ENCODE measurements around the gene UNC13D. TPM values are rescaled to one million over a fixed set of nuclear protein-coding genes. Genes with fewer than 3 reads are reported as not detected.

UNC13D gene
- total RNA-seq, 1 donor from 2014 or later = 10.8 TPM

Other genes starting within 250 kb of the UNC13D start
- 0.13 TPM for gene SMIM5, start 211.0 kb downstream of the UNC13D start, total RNA-seq
- 26.0 TPM for gene RECQL5, start 177.2 kb downstream of the UNC13D start, total RNA-seq
- 31.6 TPM for gene SAP30BP, start 177.1 kb downstream of the UNC13D start, total RNA-seq
- 2.6 TPM for gene ITGB4, start 122.9 kb downstream of the UNC13D start, total RNA-seq
- 90.9 TPM for gene GALK1, start 79.2 kb downstream of the UNC13D start, total RNA-seq
- 7.0 TPM for gene UNK, start 59.6 kb downstream of the UNC13D start, total RNA-seq
- gene WBP2, start 10.9 kb upstream of the UNC13D start, total RNA-seq = 68.3 TPM
- gene TRIM47, start 34.2 kb upstream of the UNC13D start, total RNA-seq = 24.3 TPM
- 9.8 TPM for gene TRIM65, start 52.5 kb upstream of the UNC13D start, total RNA-seq
- 82.4 TPM for gene MRPL38, start 60.5 kb upstream of the UNC13D start, total RNA-seq
- 3.4 TPM for gene FBF1, start 96.6 kb upstream of the UNC13D start, total RNA-seq
- gene ACOX1, start 134.8 kb upstream of the UNC13D start, total RNA-seq = 199 TPM
- gene TEN1, start 134.8 kb upstream of the UNC13D start, total RNA-seq = 14.1 TPM
- gene CDK3, start 156.5 kb upstream of the UNC13D start, total RNA-seq = 3.6 TPM
- gene EVPL, start 182.9 kb upstream of the UNC13D start, total RNA-seq = 0.53 TPM
- 30.8 TPM for gene SRP68, start 228.1 kb upstream of the UNC13D start, total RNA-seq
- gene GALR2, start 230.4 kb upstream of the UNC13D start, total RNA-seq = not detected
- not detected for gene ZACN, start 234.8 kb upstream of the UNC13D start, total RNA-seq